HG02885 (cell line): ENCODE measurements around the gene TUBA1A.
"Not testable (repeated sequence)": the region's sequence is repeated elsewhere in the genome, so short reads cannot be mapped to it uniquely, and the experiment has no call there.

ENCODE experiments used
- ATAC-seq: cut with Tn5 transposase; IDR thresholded peaks from one replicate; pipeline ENCODE4 v1.9.1; 2021; ENCODE audit warnings: mild to moderate bottlenecking; ENCODE audit not compliant: unreplicated experiment, poor library complexity

TUBA1A gene

DNA sequence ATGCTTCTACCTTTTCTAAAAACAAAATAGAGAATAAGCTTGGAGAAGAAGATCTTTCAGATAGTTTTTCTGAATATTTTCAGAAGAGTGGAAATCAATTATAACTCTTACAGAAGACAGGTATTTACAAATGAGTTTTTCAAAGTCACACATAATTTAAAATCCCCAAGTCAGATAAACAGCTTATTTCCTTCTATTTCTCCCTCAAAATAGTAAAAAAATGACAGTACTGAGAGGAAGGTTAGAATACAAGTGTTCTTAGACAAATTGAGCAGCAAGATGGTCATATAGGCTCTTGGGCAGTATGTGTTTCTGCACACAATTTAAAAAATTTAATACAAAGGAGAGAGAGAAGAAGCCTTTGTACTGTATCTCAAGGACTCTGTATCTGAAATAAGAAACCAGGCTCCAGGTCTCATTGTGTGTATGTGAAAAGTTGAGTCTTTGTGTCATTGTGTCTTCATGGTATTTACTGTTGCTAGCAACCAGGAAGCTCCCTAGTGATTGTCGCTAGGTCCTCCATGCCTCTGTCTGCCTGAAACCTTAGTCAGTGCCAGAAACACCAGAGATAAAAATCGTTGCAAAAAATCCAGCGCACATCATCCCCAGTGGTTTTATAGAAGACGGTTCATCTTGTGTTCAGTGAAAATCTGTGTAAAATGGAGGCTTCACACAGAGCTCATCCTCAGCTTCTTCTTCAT lies 12.9 kb upstream of the TUBA1A start:
- no peak for ATAC-seq

DNA sequence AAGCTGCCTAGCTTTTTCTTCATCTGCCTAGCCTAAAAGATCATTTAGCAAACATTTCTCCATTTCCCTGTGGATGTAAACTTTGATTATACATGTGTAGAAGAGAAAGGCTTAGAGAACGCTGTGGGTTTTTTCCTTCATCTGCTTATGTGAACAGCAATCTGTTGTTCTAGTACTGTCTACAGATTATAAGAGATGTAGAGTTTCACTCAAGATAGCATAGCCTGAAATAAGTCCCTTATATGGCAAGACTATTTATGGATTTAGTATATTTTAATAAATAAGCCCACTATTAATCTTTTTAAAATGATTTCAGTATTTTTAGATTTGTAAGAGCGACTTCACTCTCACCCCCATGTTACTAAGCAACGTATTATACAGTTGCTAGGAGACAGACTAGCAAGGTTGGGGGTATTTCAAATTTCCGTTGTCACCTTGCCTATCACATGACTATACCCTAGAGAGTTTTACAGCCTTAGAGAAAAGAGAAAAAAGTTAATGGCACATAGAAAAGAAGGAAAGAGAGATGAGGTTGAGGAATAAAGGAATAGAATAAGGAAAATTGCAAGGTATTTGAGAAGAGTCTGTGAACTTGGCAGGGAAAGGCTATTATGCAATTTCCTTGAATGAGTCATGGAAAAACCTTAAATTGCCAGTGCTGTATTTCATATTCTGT lies 12.2 kb upstream of the TUBA1A start:
- no peak for ATAC-seq

DNA sequence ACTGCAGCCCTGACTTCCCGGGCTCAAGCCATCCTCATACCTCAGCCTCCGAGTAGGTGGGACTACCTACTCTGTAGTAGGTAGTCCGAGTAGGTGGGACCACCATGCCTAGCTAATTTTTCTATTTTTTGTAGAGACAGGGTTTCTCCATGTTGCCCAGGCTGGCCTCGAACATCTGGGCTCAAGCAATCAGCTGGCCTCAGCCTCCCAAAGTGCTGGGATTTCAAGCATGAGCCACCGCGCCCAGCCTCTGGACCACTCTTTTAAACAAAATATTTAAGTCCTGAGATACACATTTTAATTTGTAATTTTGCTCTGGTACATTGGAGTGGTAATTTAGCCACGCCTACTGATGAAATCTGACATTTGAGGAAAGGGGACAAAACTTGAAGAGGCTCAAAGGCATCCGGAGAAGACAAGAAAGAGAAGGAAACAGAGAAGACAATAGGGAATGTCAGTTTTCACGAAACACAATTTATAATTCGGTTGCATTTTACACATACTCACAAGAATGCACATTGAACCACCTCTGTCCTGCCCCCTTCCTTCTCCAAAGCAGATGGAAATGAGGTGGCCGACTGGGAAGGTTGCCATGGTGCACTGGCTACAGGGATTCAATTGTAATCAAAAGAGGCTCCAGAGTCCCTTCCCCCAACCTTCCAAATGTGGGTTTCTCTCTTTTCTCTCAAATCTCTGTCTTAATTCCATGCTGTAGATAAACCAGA lies 9.7 kb upstream of the TUBA1A start:
- ATAC-seq = no peak

DNA sequence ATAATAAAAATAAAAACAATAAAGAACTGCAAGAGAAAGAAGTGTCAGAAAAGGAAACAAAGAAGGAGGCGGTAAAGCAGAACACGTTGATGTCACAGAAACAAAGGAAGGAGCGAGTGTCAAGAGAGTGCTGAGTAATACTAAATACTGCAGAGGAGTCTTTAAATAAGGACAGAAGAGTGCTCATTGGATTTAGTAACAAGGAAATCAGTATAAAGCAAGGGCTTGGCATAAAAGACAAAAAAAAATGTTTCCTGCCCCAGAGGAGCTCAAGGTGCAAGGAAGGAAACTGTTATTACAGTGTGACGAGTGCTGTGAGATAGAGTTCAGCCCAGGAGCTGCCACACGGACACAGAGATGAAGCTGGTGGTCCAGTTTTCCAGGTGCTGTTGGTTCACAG lies 8.4 kb upstream of the TUBA1A start:
- no peak for ATAC-seq

DNA sequence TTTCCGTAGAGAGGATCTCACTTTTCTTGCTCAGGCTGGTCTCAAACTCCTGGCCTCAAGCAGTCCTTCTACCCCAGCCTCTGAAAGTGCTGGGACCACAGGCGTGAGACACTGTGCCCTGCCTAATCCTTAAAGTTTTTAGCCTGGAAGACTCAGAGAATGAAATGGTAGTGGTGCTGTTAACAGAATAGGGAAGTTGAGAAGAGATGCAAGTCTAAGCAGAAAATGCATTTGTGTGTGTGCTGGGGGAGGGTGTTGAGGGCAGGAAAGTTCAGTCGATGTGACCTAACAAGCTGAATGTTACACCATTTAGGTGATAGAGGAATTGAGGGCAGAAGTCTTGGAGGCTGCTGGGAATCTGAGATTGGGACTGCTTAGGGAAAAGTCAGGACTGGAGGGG lies 6.9 kb upstream of the TUBA1A start:
- no peak for ATAC-seq

DNA sequence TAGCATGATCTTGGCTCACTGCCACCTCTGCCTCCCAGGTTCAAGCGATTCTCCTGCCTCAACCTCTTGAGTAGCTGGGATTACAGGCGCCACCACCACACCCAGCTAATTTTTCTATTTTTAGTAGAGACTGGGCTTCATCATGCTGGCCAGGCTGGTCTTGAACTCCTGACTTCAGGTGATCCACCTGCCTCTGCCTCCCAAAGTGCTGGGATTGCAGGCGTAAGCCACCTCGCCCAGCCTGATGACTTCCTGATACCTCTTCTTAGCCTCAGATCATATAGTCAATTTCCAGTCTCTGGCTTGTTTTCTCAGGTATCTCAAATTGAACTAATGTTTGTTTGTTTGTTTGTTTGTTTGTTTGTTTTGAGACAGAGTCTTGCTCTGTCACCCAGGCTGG lies 4.9 kb upstream of the TUBA1A start:
- ATAC-seq = not testable (repeated sequence)

DNA sequence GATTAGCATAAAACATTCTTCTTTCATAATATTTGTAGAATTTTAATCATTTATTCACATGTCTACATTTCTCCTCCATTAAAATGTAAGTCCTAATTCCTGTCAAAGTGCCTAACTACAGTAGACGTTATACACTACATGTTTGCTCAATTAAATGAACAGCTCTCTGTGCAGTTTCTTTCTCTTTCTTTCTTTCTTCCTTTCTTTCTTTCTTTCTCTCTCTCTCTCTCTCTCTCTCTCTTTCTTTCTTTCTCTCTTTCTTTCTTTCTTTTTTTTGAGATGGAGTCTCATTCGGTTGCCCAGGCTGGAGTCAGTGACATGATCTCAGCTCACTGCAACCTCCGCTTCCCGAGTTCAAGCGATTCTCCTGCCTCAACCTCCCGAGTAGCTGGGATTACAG lies 2.6 kb upstream of the TUBA1A start:
- ATAC-seq = not testable (repeated sequence)

DNA sequence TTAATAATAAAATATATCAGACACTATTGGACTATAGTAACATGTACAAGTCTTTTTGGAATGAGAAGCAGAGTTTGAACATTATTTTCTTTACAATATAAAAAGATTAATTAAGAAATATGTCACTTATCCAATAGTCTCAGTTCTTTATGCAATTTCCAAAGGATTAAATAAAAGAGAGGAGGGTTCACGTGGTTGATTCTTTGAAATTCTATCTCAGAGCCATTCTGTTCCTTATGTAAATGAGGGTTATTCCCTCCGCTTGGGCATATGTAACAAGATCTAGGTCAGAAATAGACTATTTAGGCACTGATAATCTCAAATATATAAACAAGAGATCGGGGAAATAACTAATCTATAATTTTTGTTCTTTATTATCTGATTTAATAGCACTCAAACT lies 2.1 kb upstream of the TUBA1A start:
- ATAC-seq = no peak

DNA sequence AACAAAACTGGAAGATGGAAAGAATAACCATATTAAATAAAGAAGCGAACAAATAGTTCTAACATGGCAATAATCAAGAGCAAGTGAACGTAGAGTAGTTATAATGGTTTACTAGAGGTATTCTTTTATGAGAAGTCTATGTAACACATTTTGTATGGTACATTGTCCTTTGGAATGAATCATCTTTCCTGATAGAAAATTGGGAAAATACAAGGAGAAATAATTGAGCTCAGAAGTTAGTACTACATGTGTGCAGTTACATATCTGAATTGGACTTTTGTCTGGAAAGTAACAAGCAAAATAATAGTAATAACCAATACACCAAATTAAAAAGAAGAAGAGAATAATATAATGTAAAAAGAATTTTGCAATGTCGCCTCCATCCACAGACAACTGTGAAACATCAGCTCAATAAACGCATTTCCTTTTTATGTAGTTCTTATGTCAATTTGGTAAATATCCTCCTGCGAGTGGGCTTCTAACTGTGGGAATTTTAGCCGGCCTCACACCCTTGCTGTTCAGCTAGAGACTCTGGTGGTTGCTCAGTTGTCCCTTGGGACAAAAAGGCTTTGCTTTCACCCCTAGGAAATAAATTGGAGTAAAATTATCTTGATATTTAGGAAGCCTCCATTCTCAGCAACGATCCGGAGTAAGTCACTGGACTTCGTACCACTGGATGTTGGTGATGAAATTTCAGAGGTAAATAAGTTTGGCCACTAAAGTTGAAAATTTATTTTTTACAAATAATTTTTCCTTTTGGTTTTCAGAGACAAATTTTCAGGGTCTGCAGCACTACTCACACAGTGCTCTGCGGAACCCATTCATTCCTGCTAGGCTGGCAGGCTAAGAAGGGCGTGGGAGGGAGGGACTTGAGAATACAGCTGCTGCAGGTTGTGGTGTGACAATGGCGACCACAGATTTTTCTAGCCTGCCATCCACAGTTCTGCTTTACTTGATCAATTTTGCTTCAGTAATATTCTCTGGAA lies 1.1 kb upstream of the TUBA1A start:
- ATAC-seq = no peak

DNA sequence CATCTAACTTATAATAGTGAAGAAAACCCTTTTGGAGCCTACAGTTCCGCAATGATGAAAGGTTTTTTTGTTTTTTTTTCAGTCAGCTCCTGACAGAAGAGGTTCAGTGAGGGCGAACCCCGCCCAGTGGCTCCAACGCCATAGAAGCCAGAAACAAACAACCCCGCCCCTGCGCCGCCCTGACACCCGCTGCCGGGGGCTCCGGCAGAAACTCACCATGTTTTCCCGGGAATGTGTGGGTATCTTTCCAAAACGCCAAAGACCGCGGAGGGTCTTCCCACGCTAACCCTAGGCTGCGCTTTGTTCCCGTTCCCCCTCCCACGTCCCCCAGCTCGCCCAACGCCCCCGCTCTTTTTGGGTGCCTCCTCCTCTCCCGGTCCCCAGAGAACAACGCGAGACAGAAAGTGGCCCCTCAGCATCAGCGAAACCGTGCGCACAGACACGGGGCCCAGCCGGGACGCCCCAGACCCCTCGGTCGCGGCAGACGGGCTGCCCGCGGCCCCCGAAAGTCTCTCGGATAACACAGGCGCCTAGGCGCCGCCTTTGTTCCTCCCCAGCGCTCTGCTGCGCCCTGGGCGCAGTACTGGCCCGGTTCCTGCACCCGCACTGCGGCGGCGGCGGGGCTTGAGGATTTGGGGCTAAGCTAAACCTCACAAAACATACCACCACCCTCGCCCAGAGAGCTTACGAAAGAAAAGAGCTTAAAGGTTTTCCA lies 522 bp downstream of the TUBA1A start:
- peak; percentile 53 for ATAC-seq

DNA sequence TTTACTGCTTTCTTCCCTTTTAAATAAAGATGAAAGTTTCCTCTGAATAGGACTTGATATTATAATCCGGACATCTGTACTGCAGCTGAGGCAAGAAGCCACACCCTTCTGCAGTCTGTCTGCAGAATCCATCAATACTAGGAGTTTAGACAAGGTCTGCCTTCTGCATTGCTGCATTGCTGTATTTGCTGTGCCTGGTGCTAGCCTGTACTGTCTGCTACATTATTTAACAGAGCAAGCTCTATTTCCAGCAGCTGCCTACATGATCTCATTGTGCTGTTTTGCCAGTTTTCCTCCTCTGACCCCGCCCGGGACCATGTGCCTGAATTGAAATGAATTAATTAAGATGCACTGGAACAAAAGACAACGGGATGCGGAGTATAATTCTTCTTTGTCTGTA lies 1.7 kb downstream of the TUBA1A start:
- no peak for ATAC-seq

DNA sequence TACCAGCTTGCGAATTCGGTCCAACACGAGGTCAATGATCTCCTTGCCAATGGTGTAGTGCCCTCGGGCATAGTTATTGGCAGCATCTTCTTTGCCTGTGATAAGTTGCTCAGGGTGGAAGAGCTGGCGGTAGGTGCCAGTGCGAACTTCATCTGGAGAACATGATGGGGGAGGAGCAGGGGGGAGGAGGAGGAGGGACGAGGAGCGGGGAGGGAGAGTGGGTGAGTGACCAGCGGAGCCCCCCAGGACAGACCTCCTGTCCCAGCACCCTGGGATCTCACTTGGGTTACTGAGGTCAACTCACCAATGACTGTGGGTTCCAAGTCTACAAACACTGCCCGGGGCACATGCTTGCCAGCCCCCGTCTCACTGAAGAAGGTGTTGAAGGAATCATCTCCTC lies 2.6 kb downstream of the TUBA1A start:
- ATAC-seq = not testable (repeated sequence)

DNA sequence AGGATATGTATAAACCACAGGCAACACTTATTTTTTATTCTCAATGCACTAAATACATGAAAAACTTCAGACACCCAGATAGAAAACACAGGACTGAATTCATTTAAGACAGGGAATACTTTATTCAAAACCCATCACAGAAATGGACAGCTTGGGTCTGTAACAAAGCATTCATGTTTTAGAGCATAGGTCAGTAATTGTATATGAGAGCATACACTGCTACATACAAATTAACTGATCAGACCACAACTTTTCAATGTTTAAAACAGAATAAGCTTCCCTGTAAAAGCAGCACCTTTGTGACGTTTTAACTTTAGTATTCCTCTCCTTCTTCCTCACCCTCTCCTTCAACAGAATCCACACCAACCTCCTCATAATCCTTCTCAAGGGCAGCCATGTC lies 4.2 kb downstream of the TUBA1A start:
- not testable (repeated sequence) for ATAC-seq

DNA sequence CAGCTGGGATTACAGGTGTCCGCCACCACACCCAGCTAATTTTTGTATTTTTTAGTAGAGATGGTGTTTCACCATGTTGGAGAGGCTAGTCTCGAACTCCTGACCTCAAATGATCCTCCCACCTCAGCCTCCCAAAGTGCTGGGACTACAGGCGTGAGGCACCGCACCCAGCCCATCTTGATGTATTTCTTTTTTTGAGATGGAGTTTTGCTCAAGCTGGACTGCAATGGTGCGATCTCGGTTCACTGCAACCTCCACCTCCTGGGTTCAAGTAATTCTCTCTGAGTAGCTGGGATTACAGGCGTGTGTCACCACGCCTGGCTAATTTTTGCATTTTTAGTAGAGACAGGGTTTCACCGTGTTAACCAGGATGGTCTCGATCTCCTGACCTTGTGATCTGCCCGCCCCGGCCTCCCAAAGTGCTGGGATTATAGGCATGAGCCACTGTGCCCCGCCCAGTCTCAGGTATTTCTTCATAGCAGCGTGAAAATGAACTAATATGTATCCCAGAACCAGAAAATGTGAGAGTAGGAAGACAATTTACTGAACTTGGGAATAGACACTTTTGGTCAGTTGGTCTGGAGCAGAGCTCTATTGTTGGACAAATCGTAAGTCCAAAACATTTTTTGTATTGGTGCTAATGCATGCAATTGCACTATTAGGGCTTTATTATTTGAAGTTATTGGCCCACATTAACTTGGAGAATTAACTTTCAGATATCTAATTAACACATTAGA lies 5.5 kb downstream of the TUBA1A start:
- ATAC-seq = not testable (repeated sequence)

DNA sequence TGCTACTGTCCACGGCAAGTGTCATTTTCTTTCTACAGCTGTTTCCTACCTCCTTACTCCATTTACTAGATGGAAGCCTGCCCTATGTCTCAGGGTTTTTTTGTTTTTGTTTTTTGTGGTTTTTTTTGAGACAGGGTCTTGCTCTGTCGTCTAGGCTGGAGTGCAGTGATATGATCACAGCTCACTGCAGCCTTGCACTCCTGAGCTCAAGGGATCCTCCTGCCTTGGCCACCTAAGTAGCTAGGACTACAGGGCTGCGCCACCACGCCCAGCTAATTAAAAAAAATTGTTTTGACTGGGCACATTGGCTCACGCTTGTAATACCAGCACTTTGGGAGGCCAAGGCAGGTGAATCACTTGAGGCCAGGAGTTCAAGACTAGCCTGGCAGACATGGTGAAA lies 14.7 kb downstream of the TUBA1A start:
- no peak for ATAC-seq

DNA sequence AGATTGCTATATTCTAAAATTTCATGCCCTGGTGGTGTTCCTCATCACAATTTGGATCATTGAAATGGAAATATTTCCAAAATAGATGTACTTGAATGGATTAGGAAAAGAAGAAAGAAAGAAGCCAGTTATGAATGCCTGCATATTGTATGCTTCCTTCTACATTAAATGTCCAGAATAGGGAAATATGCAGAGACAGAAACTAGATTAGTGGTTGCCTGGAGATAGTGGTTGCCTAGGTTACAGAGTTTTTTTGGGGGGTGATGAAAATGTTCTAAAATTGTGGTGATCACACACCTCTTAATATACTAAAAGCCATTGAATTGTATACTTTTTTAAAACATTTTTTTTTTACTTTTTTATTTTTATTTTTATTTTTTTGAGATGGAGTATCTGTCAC lies 18.0 kb downstream of the TUBA1A start:
- no peak for ATAC-seq

DNA sequence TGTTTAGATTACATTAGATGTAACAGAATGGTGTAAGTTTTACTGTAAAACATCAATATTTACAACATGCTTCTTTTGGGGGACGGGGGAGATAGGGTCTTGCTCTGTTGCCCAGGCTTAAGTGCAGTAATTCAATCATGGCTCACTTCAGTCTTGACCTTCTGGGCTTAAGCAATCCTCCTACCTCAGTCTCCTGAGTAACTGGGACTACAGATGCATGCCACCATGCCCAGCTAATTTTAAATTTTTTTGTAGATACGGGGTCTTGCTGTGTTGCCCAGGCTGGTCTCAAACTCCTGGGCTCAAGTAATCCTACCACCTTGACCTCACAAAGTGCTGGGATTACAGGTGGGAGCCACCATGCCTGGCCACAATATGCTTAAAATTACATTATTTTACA lies 23.8 kb downstream of the TUBA1A start:
- no peak for ATAC-seq

DNA sequence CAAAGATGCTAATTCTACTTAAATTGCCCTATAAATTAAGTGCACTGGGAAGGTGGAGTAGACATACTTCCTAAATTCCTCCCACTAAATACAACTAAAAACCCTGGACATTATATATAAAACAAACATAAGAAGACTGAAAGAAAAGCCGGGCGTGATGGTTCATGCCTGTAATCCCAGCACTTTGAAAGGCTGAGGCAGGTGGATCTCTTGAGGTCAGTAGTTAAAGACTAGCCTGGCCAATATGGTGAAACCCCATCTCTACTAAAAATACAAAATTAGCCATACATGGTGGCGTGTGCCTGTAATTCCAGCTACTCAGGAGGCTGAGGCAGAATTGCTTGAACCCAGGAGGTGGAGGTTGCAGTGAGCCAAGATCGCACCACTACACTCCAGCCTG lies 27.0 kb downstream of the TUBA1A start:
- not testable (repeated sequence) for ATAC-seq
